Inflammatory macrophage treated with lipopolysaccharide for 1 hour (primary cell): ENCODE data around the gene NUMB.
"Not testable (repeated sequence)": the region's sequence is repeated elsewhere in the genome, so short reads cannot be mapped to it uniquely, and the experiment has no call there.

Source experiments
- DNase-seq, 2 donors: peaks; one replicate each; pipeline ENCODE4 v3.0.0-alpha.2; 2020 to 2022

NUMB gene

DNA sequence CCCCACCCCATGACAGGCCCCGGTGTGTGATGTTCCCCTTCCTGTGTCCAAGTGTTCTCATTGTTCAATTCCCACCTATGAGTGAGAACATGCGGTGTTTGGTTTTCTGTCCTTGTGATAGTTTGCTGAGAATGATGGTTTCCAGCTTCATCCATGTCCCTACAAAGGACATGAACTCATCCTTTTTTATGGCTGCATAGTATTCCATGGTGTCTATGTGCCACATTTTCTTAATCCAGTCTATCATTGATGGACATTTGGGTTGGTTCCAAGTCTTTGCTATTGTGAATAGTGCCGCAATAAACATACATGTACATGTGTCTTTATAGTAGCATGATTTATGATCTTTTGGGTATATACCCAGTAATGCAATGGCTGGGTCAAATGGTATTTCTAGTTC is 52.1 kb downstream of the NUMB start:
- not testable (repeated sequence) for DNase-seq

- no peak for DNase-seq
Observed at GRCh38 chr14:73403181-73403752, 55.1 kb downstream of the NUMB start.

- no peak for DNase-seq
Observed at GRCh38 chr14:73402579-73402978, 55.8 kb downstream of the NUMB start.

- DNase-seq: no peak
Observed at GRCh38 chr14:73397810-73398209, 60.5 kb downstream of the NUMB start.

DNA sequence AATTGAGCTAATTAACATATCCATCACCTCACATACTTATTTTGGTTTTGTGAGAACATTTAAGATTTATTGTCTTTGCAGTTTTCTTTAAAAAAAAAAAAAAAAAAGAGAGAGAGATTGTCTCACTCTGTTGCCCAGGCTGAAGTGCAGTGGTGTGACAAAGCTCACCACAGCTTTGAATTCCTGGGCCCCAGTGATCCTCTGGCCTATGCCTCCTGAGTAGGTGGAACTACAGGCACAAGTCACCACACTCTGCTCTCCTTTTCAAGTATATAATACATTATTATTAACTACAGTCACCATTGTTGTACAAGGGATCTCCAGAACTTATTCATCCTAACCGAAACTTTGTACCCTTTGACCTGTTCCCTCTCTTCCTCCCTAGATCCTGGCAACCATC is 64.0 kb downstream of the NUMB start:
- no peak for DNase-seq

- DNase-seq: no peak
Observed at GRCh38 chr14:73393375-73393774, 65.0 kb downstream of the NUMB start.

DNA sequence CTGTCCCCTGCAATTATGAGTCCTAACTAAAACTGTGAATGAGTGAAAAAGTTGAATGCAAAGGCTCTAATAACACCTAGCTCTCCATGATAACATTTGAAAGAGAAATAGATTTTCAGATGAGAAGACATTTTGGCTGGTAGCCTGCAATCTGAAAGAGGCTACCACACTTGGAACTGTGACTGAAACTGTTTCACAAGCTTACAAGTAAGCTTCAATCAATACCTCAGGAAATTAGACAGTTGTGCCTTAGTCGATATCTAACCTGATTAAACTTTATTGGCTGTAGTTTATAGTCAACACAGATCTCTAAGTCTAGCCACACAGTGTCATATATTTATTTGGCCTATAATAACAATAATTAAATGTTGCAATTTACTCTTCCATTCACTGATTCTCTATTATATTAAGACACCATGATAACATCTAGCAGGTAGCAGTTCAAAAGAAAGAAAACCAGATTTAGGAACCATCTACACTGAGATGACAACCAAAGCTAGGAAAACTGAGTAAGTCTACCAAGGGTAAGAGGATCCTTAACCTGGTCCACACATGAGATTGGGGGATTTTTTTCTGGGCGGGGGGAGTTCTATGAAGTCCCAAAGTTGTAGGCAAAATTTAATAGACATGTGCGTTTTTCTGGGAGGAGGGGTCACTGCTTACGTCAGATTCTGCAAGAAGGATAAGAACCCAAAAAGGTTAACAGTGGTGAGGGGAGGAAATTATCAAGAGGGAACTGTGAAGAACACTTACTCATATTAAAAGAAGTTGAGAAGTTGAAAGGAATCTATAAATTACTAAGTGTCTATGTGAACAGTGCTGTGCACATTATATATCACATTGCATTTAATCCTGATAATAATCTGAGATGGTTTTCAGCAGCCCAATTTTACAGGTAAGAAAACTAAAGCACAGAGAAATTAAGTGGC is 65.8 kb downstream of the NUMB start:
- no peak for DNase-seq

- not testable (repeated sequence) for DNase-seq
Observed at GRCh38 chr14:73387860-73388259, 70.5 kb downstream of the NUMB start.

GRCh38 chr14:73386342-73386741 is 72.0 kb downstream of the NUMB start:
- no peak for DNase-seq

GRCh38 chr14:73385021-73385420 is 73.3 kb downstream of the NUMB start:
- DNase-seq: not testable (repeated sequence)

DNA sequence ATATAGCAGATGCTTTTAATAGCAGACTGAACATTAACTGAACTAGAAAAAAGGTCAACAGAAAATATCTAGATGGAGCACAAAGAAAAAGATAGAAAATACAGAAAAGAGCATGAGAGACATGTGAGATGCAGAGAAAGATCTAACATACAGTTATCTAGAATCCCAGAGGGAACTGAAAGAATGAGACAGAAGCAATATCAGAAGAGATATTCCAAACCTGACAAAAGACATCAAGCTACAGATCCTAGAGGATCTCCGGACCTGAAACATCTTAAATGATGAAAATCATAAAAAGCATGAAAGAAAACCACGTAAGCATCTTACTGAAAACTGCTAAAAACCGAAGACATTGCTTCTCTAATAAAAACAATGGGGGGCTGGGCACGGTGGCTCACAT is 75.0 kb downstream of the NUMB start:
- DNase-seq: no peak

DNA sequence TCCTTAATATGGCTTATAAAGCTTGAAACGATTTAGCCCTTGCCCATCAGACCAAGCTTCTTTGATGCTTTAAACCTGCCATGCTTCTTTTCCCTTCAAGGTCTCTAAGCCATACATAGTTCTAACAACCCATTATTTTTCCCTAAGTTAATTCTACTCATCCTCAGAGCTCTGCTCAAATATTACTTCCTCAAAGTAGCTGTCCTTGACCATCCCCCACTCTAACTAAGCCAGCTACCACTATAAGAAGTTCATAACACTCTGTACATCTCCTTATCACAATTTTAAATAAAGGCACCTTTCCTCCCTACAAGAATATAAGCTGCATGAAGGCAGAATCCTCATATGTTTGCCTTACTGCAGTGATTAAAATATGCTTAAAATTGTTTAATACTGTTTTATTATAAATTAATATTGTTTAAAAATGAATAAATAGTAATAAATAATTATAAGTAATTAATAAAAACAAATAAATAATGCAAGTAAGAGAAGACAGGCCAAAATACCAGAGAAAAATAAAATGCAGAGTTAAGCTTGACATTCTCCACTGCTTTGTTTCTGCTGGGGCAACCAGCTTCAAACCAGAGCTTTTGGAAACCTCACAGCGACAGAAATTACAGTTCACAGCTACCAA is 76.8 kb downstream of the NUMB start:
- DNase-seq: peak in 1 of 2 donors; percentile 16

DNA sequence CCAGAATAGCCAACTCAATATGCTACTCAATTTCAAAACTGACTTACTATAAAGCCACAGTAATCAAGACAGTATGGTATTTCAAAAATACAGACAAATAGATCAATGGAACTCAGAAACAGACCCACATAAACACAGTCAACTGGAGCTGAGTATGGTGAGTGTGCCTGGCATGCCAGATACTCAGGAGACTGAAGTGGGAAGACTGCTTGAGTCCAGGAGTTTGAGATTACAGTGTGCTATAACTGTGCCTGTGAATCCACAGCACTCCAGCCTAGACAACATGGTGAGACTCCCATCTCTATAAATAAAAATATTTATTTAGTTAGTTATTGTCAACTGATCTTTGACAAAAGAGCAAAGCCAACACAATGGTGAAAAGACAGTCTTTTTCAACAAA is 81.8 kb downstream of the NUMB start:
- DNase-seq: no peak

DNA sequence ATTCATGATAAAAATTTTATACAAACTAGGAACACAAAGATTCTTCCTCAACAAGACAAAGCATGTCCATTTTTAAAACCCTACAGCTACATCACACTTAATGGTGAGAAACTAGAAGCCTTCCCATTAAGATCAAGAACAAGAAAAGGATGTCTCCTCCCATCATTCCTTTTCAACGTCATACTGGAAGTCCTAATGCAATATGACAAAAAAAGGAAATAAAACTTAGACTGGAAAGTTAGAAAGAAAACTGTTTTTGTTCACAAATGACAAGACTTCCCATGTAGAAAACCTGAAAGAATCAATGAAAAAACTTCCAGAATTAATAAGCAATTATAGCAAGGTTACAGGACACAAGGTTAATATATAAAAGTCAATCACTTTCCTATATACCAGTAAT is 82.5 kb downstream of the NUMB start:
- DNase-seq: peak; percentile 10 to 38

DNA sequence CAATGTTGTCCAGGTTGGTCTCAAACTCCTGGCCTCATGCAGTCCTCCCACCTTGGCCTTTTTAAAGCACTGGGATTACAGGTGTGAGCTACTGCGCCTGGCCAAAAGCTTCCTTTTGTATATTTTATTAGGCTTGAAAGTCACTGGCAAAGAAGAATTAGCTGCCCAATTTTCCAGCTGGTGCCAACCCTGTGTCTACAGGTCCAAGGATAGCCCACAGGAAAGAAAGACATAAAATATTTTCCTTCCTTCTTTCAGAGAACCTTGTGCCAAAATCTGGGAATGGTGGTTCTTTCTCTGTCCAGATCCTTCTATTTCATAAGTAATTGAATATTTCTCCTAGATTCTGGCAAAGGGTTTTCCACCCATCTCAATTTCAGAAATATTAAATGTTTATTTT is 84.1 kb downstream of the NUMB start:
- no peak for DNase-seq

DNA sequence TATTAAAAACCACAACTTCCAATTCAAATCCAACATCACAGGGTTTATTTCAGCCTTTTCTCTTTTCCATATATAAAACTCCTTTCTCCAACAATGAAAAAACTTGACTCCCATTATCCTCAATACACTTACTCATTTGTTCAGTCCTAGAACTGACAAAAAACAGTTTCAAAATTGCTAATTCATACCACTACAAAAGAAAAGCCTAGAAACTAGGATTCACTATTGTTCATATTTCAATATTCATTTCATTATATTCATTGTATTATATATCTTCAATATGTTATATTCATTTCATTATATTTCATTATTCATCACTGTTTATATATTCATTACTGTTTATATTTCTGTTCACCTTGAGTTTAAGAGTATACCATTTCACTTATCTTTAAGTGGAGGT is 85.8 kb downstream of the NUMB start:
- DNase-seq: no peak

- no peak for DNase-seq
Observed at GRCh38 chr14:73370561-73370960, 87.8 kb downstream of the NUMB start.

DNA sequence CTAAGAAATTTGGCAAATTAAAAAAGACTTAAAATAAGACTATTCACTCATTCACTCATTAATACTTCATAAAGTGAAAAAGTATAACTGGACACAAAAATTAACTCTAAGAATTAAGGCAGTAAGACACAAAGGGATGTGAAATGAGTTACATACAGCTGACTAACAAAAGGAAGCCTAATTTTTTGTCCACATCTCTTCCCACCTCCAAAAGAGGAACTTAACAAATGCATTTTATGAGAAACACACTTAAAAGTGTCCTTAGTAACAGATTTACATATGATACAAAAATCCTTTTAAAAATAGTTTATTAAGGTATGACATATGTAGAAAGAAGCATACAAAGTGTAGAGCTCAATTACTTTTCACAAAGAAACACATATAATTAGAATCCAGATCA is 88.9 kb downstream of the NUMB start:
- peak; percentile 46 to 53 for DNase-seq

GRCh38 chr14:73368616-73369015 is 89.7 kb downstream of the NUMB start:
- DNase-seq: peak; percentile 31 to 40

GRCh38 chr14:73365727-73366126 is 92.6 kb downstream of the NUMB start:
- DNase-seq: no peak

GRCh38 chr14:73364559-73364958 is 93.8 kb downstream of the NUMB start:
- no peak for DNase-seq

DNA sequence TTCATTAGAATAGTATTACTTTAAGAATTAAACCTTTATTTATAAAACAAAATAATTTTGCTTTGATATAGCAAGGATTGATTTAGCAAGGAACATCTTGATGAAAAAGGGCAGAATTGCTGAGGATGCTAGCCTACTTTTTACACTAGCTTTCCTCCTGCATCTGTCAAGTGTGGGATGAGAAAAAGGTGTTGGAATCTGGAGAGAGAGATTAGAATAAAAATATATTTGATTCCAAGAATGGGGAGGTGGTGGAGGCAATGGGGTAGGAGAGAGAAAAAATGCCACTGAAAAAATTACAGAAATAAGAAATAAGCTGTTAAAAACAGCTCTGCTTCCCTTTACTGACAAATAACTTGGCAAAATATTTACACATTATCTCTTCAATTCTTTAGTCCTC is 98.9 kb downstream of the NUMB start:
- DNase-seq: no peak

DNA sequence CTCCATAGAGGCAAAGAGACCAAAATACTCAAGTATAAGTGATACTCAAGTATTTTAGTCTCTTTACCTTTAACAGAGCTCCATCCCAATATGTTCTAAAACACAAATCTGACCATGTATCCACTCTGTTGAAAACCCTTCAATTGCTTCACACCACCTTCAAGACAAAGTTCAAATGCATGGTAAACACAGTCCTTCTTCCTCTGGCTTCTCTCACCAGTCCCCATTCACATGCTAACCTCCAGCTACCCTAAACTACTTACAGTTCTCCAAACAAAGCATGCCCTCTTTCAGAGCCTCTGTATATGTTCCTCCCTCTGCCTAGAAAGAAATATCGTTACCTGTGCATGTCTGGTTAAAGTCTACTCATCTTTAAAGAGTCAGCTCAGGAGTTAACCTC is 100.2 kb downstream of the NUMB start:
- DNase-seq: no peak

- not testable (repeated sequence) for DNase-seq
Observed at GRCh38 chr14:73349091-73349490, 109.3 kb downstream of the NUMB start.
